HEK293T (cell line): ENCODE results near the gene PCDHA8.

ENCODE experiments used
- ARNT ChIP-seq: fragments of 450-650 bp; IDR thresholded peaks from 2 replicates; pipeline ENCODE4 v1.6.1; 2017; ENCODE audit warnings: mild to moderate bottlenecking
- FOXA1 ChIP-seq: fragments of 450-650 bp; IDR thresholded peaks from 2 replicates; pipeline ENCODE4 v1.6.1; 2016; ENCODE audit warnings: mild to moderate bottlenecking
- FOXM1 ChIP-seq: fragments of 450-650 bp; IDR thresholded peaks from 2 replicates; pipeline ENCODE4 v1.6.1; 2017; ENCODE audit warnings: mild to moderate bottlenecking, borderline replicate concordance
- HDGF ChIP-seq: fragments of 450-650 bp; IDR thresholded peaks from 2 replicates; pipeline ENCODE4 v1.6.1; 2017; ENCODE audit warnings: antibody characterized with exemption, borderline replicate concordance
- PKNOX1 ChIP-seq: fragments of 450-650 bp; IDR thresholded peaks from 2 replicates; pipeline ENCODE4 v1.6.1; 2016
- SP1 ChIP-seq: fragments of 450-650 bp; IDR thresholded peaks from 2 replicates; pipeline ENCODE4 v1.6.1; 2017
- SUZ12 ChIP-seq: fragments of 450-650 bp; IDR thresholded peaks from 2 replicates; pipeline ENCODE4 v1.6.1; 2016; ENCODE audit warnings: mild to moderate bottlenecking
- ZNF384 ChIP-seq: fragments of 450-650 bp; IDR thresholded peaks from 2 replicates; pipeline ENCODE4 v1.6.1; 2016

GRCh38 chr5:140881889-140882590 is 41.1 kb downstream of the PCDHA8 start, which contains the start of gene PCDHA13:
- TF ChIP-seq FOXA1 (no peak), PKNOX1 (no peak), SUZ12 (no peak), ZNF384 (no peak), HDGF (no peak), FOXM1 (no peak), ARNT (no peak), SP1 (no peak)
